ENCODE data around the gene TMEM259. TPM values are rescaled to one million over a fixed set of nuclear protein-coding genes. Genes with fewer than 3 reads are reported as not detected.

The TMEM259 gene
- total RNA-seq, 1 donor from 2014 or later = 109 TPM

GRCh38 chr19:960601-960938 is 60.4 kb downstream of the TMEM259 start:
- ATAC-seq (ENCODE audit: poor library complexity) = no peak
- DNase-seq = no peak
- intact Hi-C loops (cut with DNase I) = no loop called here

- DNase-seq (no peak), ATAC-seq (ENCODE audit: poor library complexity) (no peak)
- intact Hi-C loops (cut with DNase I) = no loop called here
Observed at GRCh38 chr19:960020-960419, 60.9 kb downstream of the TMEM259 start.

Other genes with a start within 250 kb of the TMEM259 start
- gene PTBP1, start 223.7 kb downstream of the TMEM259 start, total RNA-seq = 56.0 TPM
- not detected for gene PLPPR3, start 199.2 kb downstream of the TMEM259 start, total RNA-seq
- gene AZU1, start 193.3 kb downstream of the TMEM259 start, total RNA-seq = not detected
- gene PRTN3, start 180.1 kb downstream of the TMEM259 start, total RNA-seq = not detected
- gene ELANE, start 168.8 kb downstream of the TMEM259 start, total RNA-seq = 1.3 TPM
- 477 TPM for gene CFD, start 161.5 kb downstream of the TMEM259 start, total RNA-seq
- 19.1 TPM for gene MED16, start 127.9 kb downstream of the TMEM259 start, total RNA-seq
- gene RNU6-9, start 127.6 kb downstream of the TMEM259 start, total RNA-seq = not detected
- 20.3 TPM for gene R3HDM4, start 107.9 kb downstream of the TMEM259 start, total RNA-seq
- gene KISS1R, start 103.8 kb downstream of the TMEM259 start, total RNA-seq = not detected
- gene ARID3A, start 95.1 kb downstream of the TMEM259 start, total RNA-seq = 5.0 TPM
- gene WDR18, start 36.8 kb downstream of the TMEM259 start, total RNA-seq = 18.6 TPM
- not detected for gene GRIN3B, start 20.7 kb downstream of the TMEM259 start, total RNA-seq
- gene RNU6-2, start 399 bp upstream of the TMEM259 start, total RNA-seq = not detected
- 69.8 TPM for gene CNN2, start 5.5 kb upstream of the TMEM259 start, total RNA-seq
- 5.2 TPM for gene ABCA7, start 19.0 kb upstream of the TMEM259 start, total RNA-seq
- 5.1 TPM for gene ARHGAP45, start 46.0 kb upstream of the TMEM259 start, total RNA-seq
- 146 TPM for gene POLR2E, start 74.3 kb upstream of the TMEM259 start, total RNA-seq
- 345 TPM for gene GPX4, start 82.9 kb upstream of the TMEM259 start, total RNA-seq
- 15.1 TPM for gene SBNO2, start 153.1 kb upstream of the TMEM259 start, total RNA-seq
- 54.8 TPM for gene STK11, start 184.7 kb upstream of the TMEM259 start, total RNA-seq
- gene CBARP, start 216.9 kb upstream of the TMEM259 start, total RNA-seq = 1.1 TPM
- 692 TPM for gene ATP5F1D, start 220.6 kb upstream of the TMEM259 start, total RNA-seq
- 54.1 TPM for gene MIDN, start 227.5 kb upstream of the TMEM259 start, total RNA-seq
- 219 TPM for gene CIRBP, start 248.2 kb upstream of the TMEM259 start, total RNA-seq

Measured in Right ventricle myocardium superior (tissue), 1 donor.